Activated CD4-positive, alpha-beta T cell treated with anti-CD3 and anti-CD28 coated beads, Interleukin-2, amount 10 ng/mL, durations not matched to agents 7 days and 5 days (primary cell): ENCODE results near the gene USF2. TPM values are rescaled to one million over a fixed set of nuclear protein-coding genes. Genes with fewer than 3 reads are reported as not detected.
A peak's percentile ranks its signal among the peaks of the same experiment; 100 is the strongest.

ENCODE experiments used
- CTCF ChIA-PET: fragments of 350-600 bp; sonication (Branson Sonifier 250); formaldehyde crosslinking; loops from one replicate; lab custom pipeline; 2021; ENCODE audit warnings: antibody characterized with exemption; lab: Charles Lee
- POLR2A ChIA-PET: fragments of 350-600 bp; sonication (Branson Sonifier 250); formaldehyde crosslinking; loops from one replicate; lab custom pipeline; 2021; ENCODE audit warnings: antibody characterized with exemption; lab: Charles Lee
- DNase-seq: peaks from one replicate; pipeline ENCODE4 v3.0.0-alpha.2; 2020
- H3K27ac Mint-ChIP-seq: one replicate; pipeline ENCODE4 v1.8.0; 2021; ENCODE audit warnings: mild to moderate bottlenecking, moderate library complexity, mixed read lengths
- H3K27me3 Mint-ChIP-seq: one replicate; pipeline ENCODE4 v1.8.0; 2021; ENCODE audit warnings: mixed read lengths
- H3K36me3 Mint-ChIP-seq: one replicate; pipeline ENCODE4 v1.8.0; 2021; ENCODE audit warnings: low read depth, mixed read lengths
- H3K4me1 Mint-ChIP-seq: one replicate; pipeline ENCODE4 v1.8.0; 2021; ENCODE audit warnings: mixed read lengths
- H3K4me3 Mint-ChIP-seq: one replicate; pipeline ENCODE4 v1.8.0; 2021; ENCODE audit warnings: mild to moderate bottlenecking, moderate library complexity, mixed read lengths
- H3K9me3 Mint-ChIP-seq: one replicate; pipeline ENCODE4 v1.8.0; 2021; ENCODE audit warnings: mixed read lengths
- total RNA-seq, 2 experiments: library from RNA; stranded (reverse); gene quantifications; one replicate each; pipeline ENCODE4 v1.2.3, GENCODE V29; 2021

The USF2 gene
- total RNA-seq, 2 experiments from 2014 or later, result 150 to 162 TPM

DNA sequence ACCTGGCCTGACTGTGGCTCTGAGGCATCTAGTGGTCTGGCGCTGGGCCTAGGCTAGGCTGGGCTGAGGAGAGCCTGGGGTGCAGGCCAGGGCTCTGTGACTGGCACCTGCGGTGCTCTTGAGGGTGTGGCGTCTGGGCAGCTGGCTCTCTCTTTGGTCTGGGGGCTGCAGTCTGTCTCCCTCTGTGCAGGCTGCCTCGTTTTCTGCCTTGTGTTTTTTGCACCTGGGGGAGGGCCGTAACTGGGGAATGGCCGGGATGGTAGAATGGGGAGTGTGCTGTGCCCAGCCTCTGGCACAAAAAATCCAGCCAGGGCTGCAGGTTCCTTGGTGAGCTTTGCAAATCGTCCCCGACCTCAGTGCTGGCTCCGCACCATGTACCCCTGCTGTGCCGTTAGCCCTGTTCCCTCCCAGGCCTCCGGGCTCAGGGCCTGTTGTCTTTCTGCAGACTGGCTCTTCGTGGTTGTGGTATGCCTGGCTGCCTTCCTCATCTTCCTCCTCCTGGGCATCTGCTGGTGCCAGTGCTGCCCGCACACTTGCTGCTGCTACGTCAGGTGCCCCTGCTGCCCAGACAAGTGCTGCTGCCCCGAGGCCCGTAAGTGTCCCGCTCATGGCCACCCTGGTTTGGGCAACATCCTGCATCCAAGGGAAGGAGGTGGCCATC is 6.5 kb upstream of the USF2 start:
- Mint-ChIP-seq H3K36me3 (peaks cover 12% of the 10 kb centered on the region), H3K27ac (no peak overlapping the region), H3K9me3 (no peaks in the 10 kb centered on the region), H3K27me3 (no peaks in the 10 kb centered on the region), H3K4me1 (peaks cover 34% of the 10 kb centered on the region), H3K4me3 (no peak overlapping the region)
- no peak for DNase-seq
- CTCF ChIA-PET, result interaction anchor here (1.2 kb wide), 1 partner anchor 233 kb away, joined by 3 read pairs; no protein-coding TSS in a partner anchor
- POLR2A ChIA-PET, result no interaction called here

DNA sequence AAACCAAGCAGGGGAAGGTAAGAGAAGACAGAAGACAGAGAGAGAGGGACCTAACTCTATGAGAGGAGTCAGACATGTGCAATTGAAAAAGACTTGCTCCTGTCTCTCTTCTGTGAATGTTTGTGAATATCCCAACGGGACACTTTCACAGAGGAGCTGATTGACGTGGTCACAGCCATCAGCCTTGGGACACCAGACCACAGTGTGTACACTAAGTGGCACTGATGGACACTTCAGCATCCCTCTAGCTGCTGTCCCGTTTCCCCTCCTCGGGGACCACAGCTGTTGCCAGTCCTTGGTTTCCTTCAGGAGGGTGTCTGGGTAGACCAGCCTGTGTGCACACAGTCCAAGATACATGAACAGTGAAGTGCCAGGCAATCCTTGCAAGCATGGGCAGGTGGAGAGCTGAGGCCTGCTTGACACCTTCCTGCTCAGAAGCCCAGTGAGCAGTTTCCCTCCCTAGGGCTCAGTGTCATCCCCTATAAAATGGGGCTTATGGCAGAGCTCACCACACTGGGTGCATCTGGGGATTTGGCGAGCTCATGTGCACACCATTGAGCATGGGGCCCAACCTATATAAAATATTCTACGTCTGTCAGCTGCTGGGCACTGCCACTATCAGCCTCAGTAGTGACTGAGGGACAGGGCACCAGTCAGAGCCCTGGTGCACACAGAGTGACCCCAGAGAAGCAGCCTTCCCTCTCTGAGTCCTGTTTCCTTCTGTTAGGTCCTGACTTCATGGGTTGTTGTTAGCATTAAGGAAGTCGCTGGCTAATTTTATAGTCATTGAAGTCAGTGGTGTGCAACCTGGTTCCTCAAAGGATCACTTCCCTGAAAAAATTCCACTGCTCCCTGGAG is 4.3 kb upstream of the USF2 start:
- ChIA-PET CTCF (interaction anchor here (1.0 to 1.6 kb wide), 3 partner anchors 10 to 193 kb away, joined by 3 to 5 read pairs (median 3); partner anchors contain the start of gene FXYD5), POLR2A (interaction anchor here (1.5 kb wide), 1 partner anchor 10 kb away, joined by 3 read pairs; no protein-coding TSS in a partner anchor)
- DNase-seq, result no peak
- no peaks in the 10 kb centered on the region for H3K27me3 Mint-ChIP-seq
- H3K4me3 Mint-ChIP-seq, result no peak overlapping the region
- no peaks in the 10 kb centered on the region for H3K9me3 Mint-ChIP-seq
- H3K4me1 Mint-ChIP-seq, result peaks cover 25% of the 10 kb centered on the region
- peak overlapping the region; percentile 9 for H3K27ac Mint-ChIP-seq
- peaks cover 14% of the 10 kb centered on the region for H3K36me3 Mint-ChIP-seq

DNA sequence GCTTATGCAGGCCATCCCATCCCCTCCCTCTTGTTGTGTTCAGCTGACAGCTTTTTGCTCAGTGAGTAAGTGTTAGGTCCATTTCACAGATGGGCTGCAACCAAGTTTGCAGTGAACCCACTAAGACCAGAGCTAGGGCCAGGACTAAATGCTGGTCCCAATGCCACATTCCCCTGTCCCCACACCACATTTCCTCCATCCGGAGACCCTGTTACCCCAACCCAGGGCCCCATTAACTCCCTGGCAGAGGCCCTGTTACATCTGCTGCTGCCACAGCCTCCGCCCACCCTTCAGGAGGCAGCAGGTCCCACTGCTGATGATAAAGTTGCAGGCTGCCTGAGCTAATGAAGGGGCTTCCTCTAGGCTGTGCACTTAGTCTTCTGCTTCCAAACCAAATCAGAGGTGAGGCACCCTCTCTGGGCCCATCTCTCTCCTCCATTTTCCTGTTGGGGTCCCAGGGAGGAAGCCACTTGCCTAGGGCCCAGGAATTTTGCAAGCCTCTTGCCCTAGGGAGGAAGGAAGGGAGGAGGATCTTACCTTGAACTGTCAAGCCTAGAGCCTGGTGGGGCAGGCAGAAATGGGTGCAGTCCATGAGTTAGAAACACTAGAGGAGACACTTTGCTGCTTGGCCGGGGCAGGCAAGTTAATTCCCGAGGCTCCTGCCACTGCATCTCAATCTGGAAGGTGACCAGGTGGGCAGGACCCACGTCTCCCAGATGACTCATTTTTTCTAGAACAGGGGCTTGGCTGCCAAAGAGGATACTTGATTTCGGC is 3.4 kb upstream of the USF2 start:
- peak overlapping the region; percentile 93 for H3K4me3 Mint-ChIP-seq
- H3K36me3 Mint-ChIP-seq, result peaks cover 17% of the 10 kb centered on the region
- DNase-seq, result no peak
- ChIA-PET POLR2A (interaction anchor here (1.5 kb wide), 1 partner anchor 9 kb away, joined by 3 read pairs; no protein-coding TSS in a partner anchor), CTCF (interaction anchor here (1.0 to 1.6 kb wide), 5 partner anchors 10 to 194 kb away, joined by 3 to 5 read pairs (median 3); partner anchors contain the start of gene FXYD5)
- H3K9me3 Mint-ChIP-seq, result no peaks in the 10 kb centered on the region
- H3K27me3 Mint-ChIP-seq, result no peaks in the 10 kb centered on the region
- H3K27ac Mint-ChIP-seq, result peak overlapping the region; percentile 74
- H3K4me1 Mint-ChIP-seq, result peaks cover 29% of the 10 kb centered on the region

DNA sequence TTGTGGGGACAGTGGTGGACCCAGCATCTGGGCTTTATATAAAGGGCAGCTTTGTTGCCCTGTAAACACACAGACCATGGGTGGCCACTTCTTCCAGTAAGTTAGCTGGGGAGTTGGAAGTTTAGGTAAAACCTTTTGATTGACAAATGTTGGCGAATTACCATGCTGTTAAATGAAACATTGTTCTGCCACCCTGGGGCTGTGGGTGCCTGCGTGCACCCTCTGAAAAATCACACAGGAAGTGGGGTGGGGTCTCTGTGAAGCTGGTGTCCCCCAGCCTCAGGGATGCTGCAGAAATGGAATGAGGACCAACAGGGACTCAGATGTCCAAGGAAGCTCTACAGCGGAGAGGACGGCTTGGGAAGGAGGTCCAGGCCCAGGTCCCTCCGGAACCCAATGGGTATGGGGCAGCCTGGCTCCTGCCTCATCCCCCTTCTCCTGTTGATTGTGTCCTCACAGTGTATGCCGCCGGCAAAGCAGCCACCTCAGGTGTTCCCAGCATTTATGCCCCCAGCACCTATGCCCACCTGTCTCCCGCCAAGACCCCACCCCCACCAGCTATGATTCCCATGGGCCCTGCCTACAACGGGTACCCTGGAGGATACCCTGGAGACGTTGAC is 2.8 kb upstream of the USF2 start:
- Mint-ChIP-seq H3K36me3 (peaks cover 24% of the 10 kb centered on the region), H3K4me1 (peaks cover 36% of the 10 kb centered on the region)

DNA sequence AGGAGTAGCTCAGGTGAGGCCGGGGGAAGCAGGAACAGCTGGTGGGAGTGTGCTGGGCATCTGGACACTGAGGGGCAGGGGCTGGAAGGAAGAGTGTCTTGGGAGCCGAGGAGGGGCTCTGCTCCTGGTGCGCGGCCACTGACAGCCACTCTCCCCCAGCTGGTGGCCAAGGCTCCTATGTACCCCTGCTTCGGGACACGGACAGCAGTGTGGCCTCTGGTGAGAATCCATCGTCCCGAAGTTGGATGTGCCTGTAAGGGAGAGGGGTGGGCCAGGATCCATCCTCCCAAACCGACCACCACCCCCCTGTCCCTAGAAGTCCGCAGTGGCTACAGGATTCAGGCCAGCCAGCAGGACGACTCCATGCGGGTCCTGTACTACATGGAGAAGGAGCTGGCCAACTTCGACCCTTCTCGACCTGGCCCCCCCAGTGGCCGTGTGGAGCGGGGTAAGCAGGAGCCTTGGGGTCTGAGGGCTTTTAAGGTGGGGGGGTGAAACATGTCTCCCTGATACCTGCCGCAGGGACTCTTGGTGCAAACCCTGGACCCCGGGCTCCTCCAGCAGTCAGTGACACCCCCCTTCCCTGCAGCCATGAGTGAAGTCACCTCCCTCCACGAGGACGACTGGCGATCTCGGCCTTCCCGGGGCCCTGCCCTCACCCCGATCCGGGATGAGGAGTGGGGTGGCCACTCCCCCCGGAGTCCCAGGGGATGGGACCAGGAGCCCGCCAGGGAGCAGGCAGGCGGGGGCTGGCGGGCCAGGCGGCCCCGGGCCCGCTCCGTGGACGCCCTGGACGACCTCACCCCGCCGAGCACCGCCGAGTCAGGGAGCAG is 2.0 kb upstream of the USF2 start:
- POLR2A ChIA-PET, result no interaction called here

More for the DNA sequence above, 2.8 kb upstream of the USF2 start:
- Mint-ChIP-seq H3K4me3 (peak overlapping the region; percentile 93), H3K9me3 (no peaks in the 10 kb centered on the region), H3K27me3 (no peaks in the 10 kb centered on the region), H3K27ac (peak overlapping the region; percentile 74)
- ChIA-PET POLR2A (no interaction called here), CTCF (interaction anchor here (0.5 to 1.6 kb wide), 3 partner anchors 9 to 266 kb away, joined by 3 read pairs; no protein-coding TSS in a partner anchor)
- no peak for DNase-seq

DNA sequence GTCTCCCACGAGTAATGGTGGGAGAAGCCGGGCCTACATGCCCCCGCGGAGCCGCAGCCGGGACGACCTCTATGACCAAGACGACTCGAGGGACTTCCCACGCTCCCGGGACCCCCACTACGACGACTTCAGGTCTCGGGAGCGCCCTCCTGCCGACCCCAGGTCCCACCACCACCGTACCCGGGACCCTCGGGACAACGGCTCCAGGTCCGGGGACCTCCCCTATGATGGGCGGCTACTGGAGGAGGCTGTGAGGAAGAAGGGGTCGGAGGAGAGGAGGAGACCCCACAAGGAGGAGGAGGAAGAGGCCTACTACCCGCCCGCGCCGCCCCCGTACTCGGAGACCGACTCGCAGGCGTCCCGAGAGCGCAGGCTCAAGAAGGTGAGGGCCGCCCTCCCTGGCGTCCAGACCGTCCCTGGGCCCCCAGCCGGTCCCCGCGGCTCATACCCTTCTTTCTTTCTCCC is 1.4 kb upstream of the USF2 start:
- CTCF ChIA-PET, result interaction anchor here (1.0 kb wide), 1 partner anchor 342 kb away, joined by 3 read pairs; no protein-coding TSS in a partner anchor
- H3K4me3 Mint-ChIP-seq, result peak overlapping the region; percentile 93
- no peaks in the 10 kb centered on the region for H3K27me3 Mint-ChIP-seq
- H3K27ac Mint-ChIP-seq, result peak overlapping the region; percentile 96
- POLR2A ChIA-PET, result no interaction called here
- H3K4me1 Mint-ChIP-seq, result peaks cover 44% of the 10 kb centered on the region
- H3K36me3 Mint-ChIP-seq, result peaks cover 34% of the 10 kb centered on the region
- DNase-seq, result peak; percentile 34
- H3K9me3 Mint-ChIP-seq, result no peaks in the 10 kb centered on the region

More for the DNA sequence above, 2.0 kb upstream of the USF2 start:
- peaks cover 38% of the 10 kb centered on the region for H3K4me1 Mint-ChIP-seq
- peaks cover 27% of the 10 kb centered on the region for H3K36me3 Mint-ChIP-seq
- DNase-seq, result no peak
- H3K9me3 Mint-ChIP-seq, result no peaks in the 10 kb centered on the region
- CTCF ChIA-PET, result interaction anchor here (1.0 to 1.6 kb wide), 3 partner anchors 8 to 342 kb away, joined by 3 read pairs; no protein-coding TSS in a partner anchor
- H3K4me3 Mint-ChIP-seq, result peak overlapping the region; percentile 93
- H3K27ac Mint-ChIP-seq, result peak overlapping the region; percentile 96
- H3K27me3 Mint-ChIP-seq, result no peaks in the 10 kb centered on the region

DNA sequence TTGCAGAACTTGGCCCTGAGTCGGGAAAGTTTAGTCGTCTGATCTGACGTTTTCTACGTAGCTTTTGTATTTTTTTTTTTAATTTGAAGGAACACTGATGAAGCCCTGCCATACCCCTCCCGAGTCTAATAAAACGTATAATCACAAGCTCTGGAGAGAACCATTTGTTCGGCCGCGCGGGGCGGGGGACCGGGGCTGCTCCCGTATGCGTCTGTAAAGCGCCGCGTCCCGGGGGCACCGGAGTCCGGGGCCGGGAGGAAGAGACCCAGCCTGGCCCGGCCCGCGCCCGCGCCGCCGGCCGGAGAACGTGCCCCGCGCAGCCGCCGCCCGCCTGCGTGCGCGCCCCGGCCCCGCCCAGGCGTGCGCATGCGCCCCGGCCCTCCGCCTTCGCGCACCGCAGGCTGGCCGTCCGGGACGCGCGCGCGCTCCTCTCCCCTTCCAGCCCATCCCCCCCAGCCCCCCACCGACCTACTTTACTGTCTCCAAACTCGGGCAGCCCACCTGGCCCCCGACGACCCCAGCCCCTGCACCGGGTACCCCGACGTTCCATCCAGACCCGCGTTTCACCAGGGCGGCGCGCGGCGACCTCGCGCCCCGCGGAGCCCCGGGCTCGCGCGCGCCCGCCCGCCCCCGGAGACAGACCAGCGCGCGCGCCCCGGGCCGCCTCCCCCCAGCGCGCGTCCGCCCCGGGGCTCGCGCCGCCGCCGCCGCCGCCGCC is 785 bp upstream of the USF2 start:
- Mint-ChIP-seq H3K36me3 (peaks cover 36% of the 10 kb centered on the region), H3K9me3 (no peaks in the 10 kb centered on the region), H3K27me3 (no peaks in the 10 kb centered on the region), H3K4me3 (peak overlapping the region; percentile 93), H3K4me1 (peaks cover 44% of the 10 kb centered on the region), H3K27ac (peak overlapping the region; percentile 96)
- ChIA-PET POLR2A (no interaction called here), CTCF (interaction anchor here (0.5 to 1.0 kb wide), 2 partner anchors 34 to 341 kb away, joined by 3 read pairs; no protein-coding TSS in a partner anchor)
- peak; percentile 65 for DNase-seq

DNA sequence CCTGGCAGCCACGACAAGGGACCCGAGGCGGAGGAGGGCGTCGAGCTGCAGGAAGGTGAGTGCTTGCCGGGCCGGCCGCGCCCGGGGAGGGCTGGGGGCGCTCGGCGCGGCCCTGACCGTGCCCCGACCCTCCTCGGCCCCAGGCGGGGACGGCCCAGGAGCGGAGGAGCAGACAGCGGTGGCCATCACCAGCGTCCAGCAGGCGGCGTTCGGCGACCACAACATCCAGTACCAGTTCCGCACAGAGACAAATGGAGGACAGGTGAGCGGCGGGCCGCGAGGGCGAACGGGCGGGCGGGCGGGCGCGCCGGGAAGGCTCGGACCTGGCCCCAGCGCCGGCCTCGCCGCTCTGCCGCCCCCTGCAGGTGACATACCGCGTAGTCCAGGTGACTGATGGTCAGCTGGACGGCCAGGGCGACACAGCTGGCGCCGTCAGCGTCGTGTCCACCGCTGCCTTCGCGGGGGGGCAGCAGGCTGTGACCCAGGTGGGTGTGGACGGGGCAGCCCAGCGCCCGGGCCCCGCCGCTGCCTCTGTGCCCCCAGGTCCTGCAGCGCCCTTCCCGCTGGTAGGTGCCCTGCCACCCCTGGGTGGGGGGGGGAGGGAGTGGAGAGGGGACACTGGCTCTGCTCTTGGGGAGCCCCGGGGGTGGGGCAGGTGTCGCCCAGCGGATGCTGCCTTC is 816 bp downstream of the USF2 start:
- Mint-ChIP-seq H3K9me3 (no peaks in the 10 kb centered on the region), H3K4me1 (peaks cover 41% of the 10 kb centered on the region), H3K27me3 (no peaks in the 10 kb centered on the region), H3K36me3 (peaks cover 46% of the 10 kb centered on the region), H3K27ac (peak overlapping the region; percentile 80), H3K4me3 (peak overlapping the region; percentile 63)
- DNase-seq, result peak; percentile 79
- CTCF ChIA-PET, result interaction anchor here (0.5 to 1.6 kb wide), 7 partner anchors 10 to 341 kb away, joined by 3 to 5 read pairs (median 3); no protein-coding TSS in a partner anchor
- POLR2A ChIA-PET, result no interaction called here

DNA sequence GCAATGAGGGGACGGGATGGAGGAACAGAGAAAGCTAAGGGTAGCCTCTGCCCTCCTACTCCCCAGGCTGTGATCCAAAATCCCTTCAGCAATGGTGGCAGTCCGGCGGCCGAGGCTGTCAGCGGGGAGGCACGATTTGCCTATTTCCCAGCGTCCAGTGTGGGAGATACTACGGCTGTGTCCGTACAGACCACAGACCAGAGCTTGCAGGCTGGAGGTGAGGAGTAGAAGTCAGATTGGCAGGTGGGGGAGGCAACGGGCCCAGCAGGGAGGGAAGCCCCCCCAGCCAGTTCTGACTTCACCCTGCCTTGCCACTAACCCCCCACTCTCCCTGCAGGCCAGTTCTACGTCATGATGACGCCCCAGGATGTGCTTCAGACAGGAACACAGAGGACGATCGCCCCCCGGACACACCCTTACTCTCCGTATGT is 1.6 kb downstream of the USF2 start:
- ChIA-PET POLR2A (interaction anchor here (0.6 kb wide), 1 partner anchor 29 kb away, joined by 5 read pairs; no protein-coding TSS in a partner anchor), CTCF (interaction anchor here (1.3 to 1.6 kb wide), 2 partner anchors 9 to 126 kb away, joined by 3 read pairs; no protein-coding TSS in a partner anchor)
- peak overlapping the region; percentile 63 for H3K4me3 Mint-ChIP-seq
- H3K27me3 Mint-ChIP-seq, result no peaks in the 10 kb centered on the region
- peaks cover 50% of the 10 kb centered on the region for H3K36me3 Mint-ChIP-seq
- peaks cover 35% of the 10 kb centered on the region for H3K4me1 Mint-ChIP-seq
- peak overlapping the region; percentile 80 for H3K27ac Mint-ChIP-seq
- no peaks in the 10 kb centered on the region for H3K9me3 Mint-ChIP-seq
- no peak for DNase-seq

DNA sequence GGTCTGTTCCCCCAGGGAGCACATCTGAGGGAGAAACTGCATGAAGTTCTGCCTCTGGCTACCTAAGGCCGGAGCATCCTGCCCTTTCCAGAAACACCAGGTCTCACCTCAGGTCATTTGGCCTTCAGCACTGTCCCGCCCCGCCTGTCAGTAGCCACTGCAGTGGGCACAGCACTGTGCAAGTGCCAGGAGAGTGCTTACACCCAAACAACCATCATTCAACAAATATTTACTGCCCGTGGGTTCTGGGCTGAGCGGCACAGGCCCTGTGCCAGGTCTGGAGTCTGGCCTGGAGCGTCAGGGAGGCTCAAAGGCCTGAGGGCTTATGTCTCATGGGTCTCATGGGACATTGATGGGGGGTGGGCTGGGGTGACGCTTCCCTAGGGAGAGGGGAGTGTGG is 2.8 kb downstream of the USF2 start:
- no peaks in the 10 kb centered on the region for H3K9me3 Mint-ChIP-seq
- H3K4me1 Mint-ChIP-seq, result peaks cover 23% of the 10 kb centered on the region
- no peak overlapping the region for H3K27ac Mint-ChIP-seq
- H3K27me3 Mint-ChIP-seq, result no peaks in the 10 kb centered on the region
- CTCF ChIA-PET, result no interaction called here
- H3K4me3 Mint-ChIP-seq, result peak overlapping the region; percentile 3
- DNase-seq, result no peak
- POLR2A ChIA-PET, result no interaction called here
- H3K36me3 Mint-ChIP-seq, result peaks cover 44% of the 10 kb centered on the region
